ENCODE results near the gene ZNF621. TPM values are rescaled to one million over a fixed set of nuclear protein-coding genes. Genes with fewer than 3 reads are reported as not detected.
A peak's percentile ranks its signal among the peaks of the same experiment; 100 is the strongest.

ZNF621 gene
- polyA plus RNA-seq (10.3 to 14.4 TPM (median 14.3 TPM) in 3 replicates), polyA minus RNA-seq (11.7 to 15.7 TPM (median 12.0 TPM) in 3 replicates)
- polyA plus RNA-seq (2011; ENCODE audit: low read depth), result 7.0 TPM
- polyA plus RNA-seq (2011; cell fraction: cytosol; rRNA removed), result 5.1 and 7.1 TPM in 2 replicates
- 44.7 and 49.9 TPM in 2 replicates for polyA plus RNA-seq (2011; cell fraction: nucleus; rRNA removed)
- polyA plus RNA-seq (2012; ENCODE audit: low replicate concordance), result 7.2 and 7.3 TPM in 2 replicates
- polyA minus RNA-seq (2011; cell fraction: cytosol; rRNA and poly(A)+ RNA removed), result 6.7 TPM
- polyA minus RNA-seq (2011; cell fraction: nucleus; rRNA and poly(A)+ RNA removed), result 9.0 and 21.2 TPM in 2 replicates

- Histone ChIP-seq H3K4me3 (ENCODE audit: control insufficient read depth in 2 of 3, extremely low read depth in 1 of 3, insufficient read depth in 2 of 3, low read depth in 1 of 3, low read length in 3 of 3) (peak within 1 kb of the TSS; percentile 75 to 85 (median 85)), H2AFZ (ENCODE audit: control insufficient read depth, low read length) (peak within 1 kb of the TSS; percentile 86), H3K4me1 (ENCODE audit: control insufficient read depth, extremely low read depth, insufficient read depth, low read length) (peaks cover 9% of the 10 kb centered on the region), H3K27me3 (ENCODE audit: control insufficient read depth, extremely low read depth, insufficient read depth, low read length) (no peaks in the 10 kb centered on the region), H3K9me1 (ENCODE audit: control insufficient read depth, extremely low read depth, insufficient read depth, low read length) (no peaks in the 10 kb centered on the region), H3K4me2 (ENCODE audit: control insufficient read depth, extremely low read depth, insufficient read depth, low read depth, low read length) (peak within 1 kb of the TSS; percentile 83), H4K20me1 (ENCODE audit: control insufficient read depth, extremely low read depth, insufficient read depth, low read length) (no peaks in the 10 kb centered on the region), H3K9me3 (ENCODE audit: control insufficient read depth, low read depth, low read length) (no peaks in the 10 kb centered on the region), H3K79me2 (ENCODE audit: control insufficient read depth, insufficient read depth, low read length) (no peaks in the 10 kb centered on the region), H3K9ac (ENCODE audit: control insufficient read depth, extremely low read depth, insufficient read depth, low read length) (peak within 1 kb of the TSS; percentile 86), H3K27ac (ENCODE audit: control insufficient read depth, insufficient read depth, low read length) (peak within 1 kb of the TSS; percentile 79), H3K36me3 (ENCODE audit: control insufficient read depth in 2 of 2, extremely low read depth in 1 of 2, insufficient read depth in 2 of 2, low read length in 2 of 2) (peaks cover 0 to 2% of the 10 kb centered on the region in 2 experiments)
- FAIRE-seq, result no peak
- DNase-seq (ENCODE audit: low read depth, low spot score), result peak; percentile 32
- dilution Hi-C loops (cut with MboI; ENCODE audit: extremely low pct_ligation_motif_present, low sequenced_read_pairs), result no loop called here
- peak in 1 of 3 experiments; percentile 20 for TF ChIP-seq CTCF (optimal IDR thresholded peaks at IDR 0.05 in 1 of 3, IDR thresholded peaks at IDR 0.05 in 1 of 3, conservative IDR thresholded peaks at IDR 0.05 in 1 of 3; ENCODE audit: extremely low read depth in 1 of 3, insufficient read depth in 2 of 3, low read length in 3 of 3)
- no peak for TF ChIP-seq EZH2 (IDR thresholded peaks at IDR 0.05; ENCODE audit: low read length)
Observed at GRCh38 chr3:40524568-40525285, at the start of gene ZNF621. Gene ZNF621, plus strand, starts transcription at chr3:40524960. Its CDS starts 881 bp downstream, at chr3:40525841.

GRCh38 chr3:40476478-40477470 is 48.0 kb upstream of the ZNF621 start, which contains the start of gene ZNF619:
Gene ZNF619, plus strand, starts transcription at chr3:40477122. Its CDS starts 858 bp downstream, at chr3:40477980.
- Histone ChIP-seq H4K20me1 (ENCODE audit: control insufficient read depth, extremely low read depth, insufficient read depth, low read length) (no peaks in the 10 kb centered on the region), H3K9me3 (ENCODE audit: control insufficient read depth, low read depth, low read length) (no peaks in the 10 kb centered on the region), H3K27me3 (ENCODE audit: control insufficient read depth, extremely low read depth, insufficient read depth, low read length) (no peaks in the 10 kb centered on the region), H3K4me2 (ENCODE audit: control insufficient read depth, extremely low read depth, insufficient read depth, low read depth, low read length) (peak within 1 kb of the TSS; percentile 75), H3K9ac (ENCODE audit: control insufficient read depth, extremely low read depth, insufficient read depth, low read length) (peak within 1 kb of the TSS; percentile 84), H3K9me1 (ENCODE audit: control insufficient read depth, extremely low read depth, insufficient read depth, low read length) (no peaks in the 10 kb centered on the region), H2AFZ (ENCODE audit: control insufficient read depth, low read length) (peak within 1 kb of the TSS; percentile 97), H3K27ac (ENCODE audit: control insufficient read depth, insufficient read depth, low read length) (peak within 1 kb of the TSS; percentile 69), H3K79me2 (ENCODE audit: control insufficient read depth, insufficient read depth, low read length) (no peaks in the 10 kb centered on the region), H3K4me1 (ENCODE audit: control insufficient read depth, extremely low read depth, insufficient read depth, low read length) (peaks cover 7% of the 10 kb centered on the region), H3K36me3 (ENCODE audit: control insufficient read depth in 2 of 2, extremely low read depth in 1 of 2, insufficient read depth in 2 of 2, low read length in 2 of 2) (peaks cover 1% of the 10 kb centered on the region in 2 experiments), H3K4me3 (ENCODE audit: control insufficient read depth in 2 of 3, extremely low read depth in 1 of 3, insufficient read depth in 2 of 3, low read depth in 1 of 3, low read length in 3 of 3) (peak within 1 kb of the TSS; percentile 79 to 92 (median 89))
- FAIRE-seq (no peak), DNase-seq (ENCODE audit: low read depth, low spot score) (no peak)
- TF ChIP-seq EZH2 (IDR thresholded peaks at IDR 0.05; ENCODE audit: low read length), result no peak
- TF ChIP-seq CTCF (optimal IDR thresholded peaks at IDR 0.05 in 1 of 3, IDR thresholded peaks at IDR 0.05 in 1 of 3, conservative IDR thresholded peaks at IDR 0.05 in 1 of 3; ENCODE audit: extremely low read depth in 1 of 3, insufficient read depth in 2 of 3, low read length in 3 of 3), result no peak
- dilution Hi-C loops (cut with MboI; ENCODE audit: extremely low pct_ligation_motif_present, low sequenced_read_pairs), result no loop called here
